NT2/D1 (cell line): Measurements from ENCODE around the gene UBAP1L.

Experiments used
- SUZ12 ChIP-seq: IDR thresholded peaks from 2 replicates; pipeline ENCODE4 v1.6.1; 2011; ENCODE audit not compliant: insufficient read length, insufficient read depth; ENCODE audit errors: extremely low read depth
- YY1 ChIP-seq: IDR thresholded peaks from 2 replicates; pipeline ENCODE4 v1.6.1; 2011; ENCODE audit not compliant: insufficient read length, insufficient read depth
- ZNF274 ChIP-seq: IDR thresholded peaks from 2 replicates; pipeline ENCODE4 v1.6.1; 2011; ENCODE audit warnings: mild to moderate bottlenecking, low read depth, low read length

DNA sequence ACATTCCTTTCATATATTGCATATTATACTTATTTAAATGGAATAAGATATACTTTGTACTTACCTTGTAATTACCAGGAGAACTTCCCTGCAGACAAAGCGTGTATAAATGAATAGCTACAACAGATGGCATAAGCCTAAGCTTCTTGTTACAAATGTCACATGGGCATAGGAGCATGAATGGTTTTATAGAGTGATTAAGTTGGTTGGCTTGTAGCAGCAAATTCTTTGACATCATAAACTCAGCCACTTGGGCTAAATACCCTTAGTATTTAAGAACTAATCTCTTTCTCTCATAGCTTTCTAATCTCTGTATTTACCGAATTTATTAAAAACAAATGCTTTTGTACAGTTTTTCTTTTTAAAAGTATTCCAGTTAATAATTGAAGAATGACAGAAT is at the start of gene UBAP1L:
- no peak for TF ChIP-seq ZNF274
- TF ChIP-seq YY1: no peak
- TF ChIP-seq SUZ12: no peak
